Measurements from ENCODE around the gene CDH11. TPM values are rescaled to one million over a fixed set of nuclear protein-coding genes. Genes with fewer than 3 reads are reported as not detected.

Gene CDH11
- total and polyA plus RNA-seq, 2 donors (not counting 1 experiment from before 2014, with no cell fraction given), result not detected

- no peaks in the 10 kb centered on the region for H3K4me1 Mint-ChIP-seq
- intact Hi-C loops (cut with micrococcal nuclease), result no loop called here
- TF ChIP-seq EZH2 (IDR thresholded peaks at IDR 0.05; ENCODE audit: borderline replicate concordance, insufficient read depth, low read depth, low read length, poor library complexity, severe bottlenecking) (no peak), CTCF (IDR thresholded peaks at IDR 0.05) (no peak)
- H3K9me3 ChIP-seq (ENCODE audit: control extremely low read depth in 1 of 3, control insufficient read depth in 2 of 3, insufficient read depth in 1 of 3, low read length in 2 of 3), result no peaks in the 10 kb centered on the region
- no peaks in the 10 kb centered on the region for H3K27me3 Mint-ChIP-seq
- H3K4me2 ChIP-seq (replicated peaks; ENCODE audit: low read depth, low read length, poor library complexity, severe bottlenecking), result no peak overlapping the region
- H2AFZ ChIP-seq (ENCODE audit: insufficient read depth, low read depth, low read length, poor library complexity, severe bottlenecking), result no peak overlapping the region
- no peaks in the 10 kb centered on the region for H3K27me3 ChIP-seq (replicated peaks in 1 of 4; ENCODE audit: control extremely low read depth in 1 of 4, control insufficient read depth in 3 of 4, insufficient read depth in 4 of 4, low read length in 3 of 4)
- H3K79me2 ChIP-seq (ENCODE audit: control insufficient read depth, insufficient read depth, low read length), result no peaks in the 10 kb centered on the region
- H4K20me1 ChIP-seq (ENCODE audit: control insufficient read depth, insufficient read depth, low read length, poor library complexity, severe bottlenecking), result no peaks in the 10 kb centered on the region
- no peaks in the 10 kb centered on the region for H3K9me3 Mint-ChIP-seq (ENCODE audit: insufficient read depth)
- H3K4me3 ChIP-seq (ENCODE audit: control extremely low read depth in 1 of 5, extremely low read depth in 1 of 5, insufficient read depth in 1 of 5, low read depth in 2 of 5, low read length in 4 of 5), result no peak overlapping the region
- no peak overlapping the region for H3K4me3 Mint-ChIP-seq
- POLR2A ChIA-PET, result no interaction called here
- no peak overlapping the region for H3K9ac ChIP-seq (ENCODE audit: low read length)
- H3K27ac ChIP-seq (ENCODE audit: low read length in 2 of 2), result no peak overlapping the region
- CTCF ChIA-PET, result no interaction called here
- H3K36me3 ChIP-seq (replicated peaks in 1 of 2; ENCODE audit: control extremely low read depth in 1 of 2, control insufficient read depth in 1 of 2, extremely low read depth in 1 of 2, insufficient read depth in 2 of 2, low read length in 1 of 2), result no peaks in the 10 kb centered on the region
- DNase-seq, result no peak
- H3K27ac Mint-ChIP-seq, result no peak overlapping the region
- H3K4me1 ChIP-seq (ENCODE audit: control insufficient read depth in 2 of 2, insufficient read depth in 2 of 2, low read length in 2 of 2), result no peaks in the 10 kb centered on the region
- no peak for ATAC-seq (ENCODE audit: low read depth)
Measured at GRCh38 chr16:65148804-65149203, 26.9 kb upstream of the CDH11 start.

- WGBS (ENCODE audit: insufficient coverage), result no CpG with 5 or more reads among the region's 3 CpGs
- no peaks in the 10 kb centered on the region for H3K9me3 ChIP-seq (ENCODE audit: control extremely low read depth in 1 of 3, control insufficient read depth in 2 of 3, insufficient read depth in 1 of 3, low read length in 2 of 3)
- H3K27ac ChIP-seq (ENCODE audit: low read length in 2 of 2), result no peak overlapping the region
Measured at GRCh38 chr16:65142276-65142675, 20.4 kb upstream of the CDH11 start.

More at GRCh38 chr16:65142276-65142675, 20.4 kb upstream of the CDH11 start:
- no peak for TF ChIP-seq EZH2 (IDR thresholded peaks at IDR 0.05; ENCODE audit: borderline replicate concordance, insufficient read depth, low read depth, low read length, poor library complexity, severe bottlenecking)
- TF ChIP-seq CTCF (IDR thresholded peaks at IDR 0.05), result no peak
- H3K79me2 ChIP-seq (ENCODE audit: control insufficient read depth, insufficient read depth, low read length), result no peaks in the 10 kb centered on the region
- no peak overlapping the region for H3K4me3 Mint-ChIP-seq
- DNase-seq, result no peak
- no peaks in the 10 kb centered on the region for H3K4me1 Mint-ChIP-seq
- POLR2A ChIA-PET, result no interaction called here
- H3K27ac Mint-ChIP-seq, result no peak overlapping the region
- H3K4me3 ChIP-seq (ENCODE audit: control extremely low read depth in 1 of 5, extremely low read depth in 1 of 5, insufficient read depth in 1 of 5, low read depth in 2 of 5, low read length in 4 of 5), result no peak overlapping the region
- intact Hi-C loops (cut with micrococcal nuclease), result no loop called here
- no peak for ATAC-seq (ENCODE audit: low read depth)
- no peak overlapping the region for H2AFZ ChIP-seq (ENCODE audit: insufficient read depth, low read depth, low read length, poor library complexity, severe bottlenecking)
- no peaks in the 10 kb centered on the region for H3K27me3 ChIP-seq (replicated peaks in 1 of 4; ENCODE audit: control extremely low read depth in 1 of 4, control insufficient read depth in 3 of 4, insufficient read depth in 4 of 4, low read length in 3 of 4)
- no peak overlapping the region for H3K9ac ChIP-seq (ENCODE audit: low read length)
- no peaks in the 10 kb centered on the region for H3K27me3 Mint-ChIP-seq
- H3K9me3 Mint-ChIP-seq (ENCODE audit: insufficient read depth), result no peaks in the 10 kb centered on the region
- H4K20me1 ChIP-seq (ENCODE audit: control insufficient read depth, insufficient read depth, low read length, poor library complexity, severe bottlenecking), result no peaks in the 10 kb centered on the region
- no peaks in the 10 kb centered on the region for H3K4me1 ChIP-seq (ENCODE audit: control insufficient read depth in 2 of 2, insufficient read depth in 2 of 2, low read length in 2 of 2)
- H3K4me2 ChIP-seq (replicated peaks; ENCODE audit: low read depth, low read length, poor library complexity, severe bottlenecking), result no peak overlapping the region
- H3K36me3 ChIP-seq (replicated peaks in 1 of 2; ENCODE audit: control extremely low read depth in 1 of 2, control insufficient read depth in 1 of 2, extremely low read depth in 1 of 2, insufficient read depth in 2 of 2, low read length in 1 of 2), result no peaks in the 10 kb centered on the region
- CTCF ChIA-PET, result no interaction called here

Data from B cell (primary cell).